Activated naive CD4-positive, alpha-beta T cell treated with anti-CD3 and anti-CD28 coated beads, Interleukin-2, amount 50 U/mL, for 16 hours (primary cell): ENCODE results near the gene IGFBPL1.
"Not testable (repeated sequence)": the region's sequence is repeated elsewhere in the genome, so short reads cannot be mapped to it uniquely, and the experiment has no call there.

ENCODE experiments used
- DNase-seq: peaks from one replicate; pipeline ENCODE4 v3.0.0-alpha.2; 2020

IGFBPL1 gene

GRCh38 chr9:38423973-38424843, at the start of gene IGFBPL1:
Gene IGFBPL1 (minus strand): TSS chr9:38424454. CDS start chr9:38424424, 30 bp downstream.
- DNase-seq = no peak

- DNase-seq = not testable (repeated sequence)
Observed at GRCh38 chr9:38472583-38473249, 48.5 kb upstream of the IGFBPL1 start.

DNA sequence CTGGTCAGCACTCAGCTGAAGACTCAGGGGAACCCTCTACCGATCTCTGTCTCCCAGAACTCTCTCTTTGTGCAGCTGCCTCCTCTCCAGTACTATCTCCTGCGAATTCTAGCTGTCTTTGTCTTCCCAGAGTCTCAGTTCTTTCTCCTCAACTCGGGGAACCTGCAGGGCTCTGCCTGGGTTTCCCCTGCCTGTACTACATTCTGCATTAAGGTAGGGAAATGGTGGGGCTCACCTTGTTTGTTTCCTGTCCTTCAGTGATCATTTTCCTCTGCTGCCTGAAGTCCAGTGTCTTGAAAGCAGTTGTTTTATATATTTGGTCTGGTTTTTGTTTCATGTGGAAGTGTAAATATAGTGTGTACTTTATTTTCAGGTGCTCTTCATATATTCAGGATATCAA, 43.1 kb upstream of the IGFBPL1 start:
- no peak for DNase-seq

DNA sequence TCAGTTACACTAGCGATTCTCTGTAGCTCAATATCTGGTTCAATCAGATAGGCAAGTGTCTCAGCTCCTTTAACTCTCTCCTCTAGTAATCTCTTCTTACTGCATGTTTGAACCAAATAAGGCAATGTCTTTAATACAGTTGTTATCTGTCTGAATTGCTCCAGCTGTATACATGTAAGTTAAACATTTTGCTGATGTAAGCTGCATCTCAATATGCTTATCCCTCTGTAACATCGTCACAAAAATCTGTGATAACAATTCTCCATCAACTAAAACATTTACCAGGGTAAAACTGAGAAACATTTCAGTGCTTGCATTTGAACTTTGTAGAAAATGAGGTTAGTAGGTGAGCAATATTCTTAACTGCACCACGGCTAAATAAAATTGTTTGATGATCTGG, 29.6 kb upstream of the IGFBPL1 start:
- DNase-seq = no peak

DNA sequence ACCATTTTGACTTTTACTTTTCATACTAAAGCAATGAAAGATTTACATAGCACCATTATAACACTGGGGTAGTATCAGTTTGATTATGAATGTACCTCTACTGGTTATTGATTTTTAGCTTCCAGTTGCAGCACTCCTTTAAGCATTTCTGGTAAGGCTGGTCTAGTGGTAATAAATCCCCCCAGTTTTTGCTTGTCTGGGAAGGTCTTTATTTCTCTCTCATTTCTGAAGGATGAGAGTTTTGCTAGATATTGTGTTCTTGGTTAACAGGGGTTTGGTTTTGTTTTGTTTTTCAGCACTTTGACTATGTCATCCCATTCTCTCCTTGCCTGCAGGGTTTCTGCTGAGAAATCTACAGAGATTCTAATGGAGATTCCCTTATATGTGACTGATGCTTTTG, 26.9 kb upstream of the IGFBPL1 start:
- no peak for DNase-seq

DNA sequence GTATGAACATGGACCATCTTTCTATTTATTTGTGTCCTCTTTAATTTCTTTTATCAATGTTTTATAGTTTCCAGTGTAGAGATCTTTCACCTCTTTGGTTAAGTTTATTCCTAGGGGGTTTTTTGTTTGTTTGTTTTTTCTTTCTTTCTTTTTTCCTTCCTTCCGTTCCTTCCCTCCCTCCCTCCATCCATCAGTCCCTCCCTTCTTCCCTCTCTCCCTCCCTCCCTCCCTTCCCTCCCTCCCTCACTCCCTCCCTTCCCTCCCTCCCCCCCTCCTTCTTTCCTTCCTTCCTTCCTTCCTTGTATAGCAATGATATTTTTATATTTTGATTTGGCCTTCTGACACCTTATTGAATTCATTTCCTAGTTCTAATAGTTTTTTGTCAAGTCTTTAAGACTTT, 23.4 kb upstream of the IGFBPL1 start:
- DNase-seq = no peak

DNA sequence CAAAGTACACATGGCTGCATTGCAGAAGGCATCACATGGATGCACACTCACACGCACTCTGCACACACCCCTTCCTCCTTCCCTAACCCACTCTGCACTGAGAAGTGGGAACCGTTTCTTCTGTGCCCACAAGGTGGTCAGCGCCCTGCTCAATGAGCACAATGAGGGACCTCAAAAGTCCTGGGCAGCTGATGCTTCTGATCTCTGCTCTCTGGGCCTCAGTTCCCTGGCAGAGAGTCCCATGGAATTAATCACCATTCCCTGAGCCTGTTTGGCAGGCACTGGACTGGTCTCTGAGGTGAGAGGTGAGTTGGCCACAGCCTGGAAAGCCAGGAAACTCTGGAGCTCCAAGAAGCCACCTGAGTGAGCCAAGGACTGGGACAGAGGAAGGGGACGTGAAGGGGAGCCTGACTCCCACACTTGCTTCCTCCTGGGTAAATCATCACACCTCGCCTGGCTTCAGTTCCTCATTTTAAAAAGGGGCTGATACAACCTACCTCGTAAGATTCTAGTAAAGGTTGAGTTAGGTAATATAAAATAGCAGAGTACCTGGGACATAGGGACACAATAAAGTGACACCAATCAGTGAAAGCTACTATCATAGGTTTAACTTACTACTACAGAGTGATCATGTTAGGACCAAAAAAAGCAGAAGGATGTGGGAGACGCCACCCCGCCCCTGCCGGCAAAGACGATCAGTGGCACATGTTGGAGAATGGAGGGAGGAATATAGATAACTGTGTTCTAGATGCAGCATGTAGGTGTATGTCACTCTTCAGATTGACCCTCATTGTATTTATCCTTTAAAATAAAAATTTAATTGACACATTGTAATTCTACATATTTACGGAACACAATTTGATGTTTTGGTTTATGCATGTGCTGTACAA, 21.1 kb upstream of the IGFBPL1 start:
- DNase-seq = no peak

DNA sequence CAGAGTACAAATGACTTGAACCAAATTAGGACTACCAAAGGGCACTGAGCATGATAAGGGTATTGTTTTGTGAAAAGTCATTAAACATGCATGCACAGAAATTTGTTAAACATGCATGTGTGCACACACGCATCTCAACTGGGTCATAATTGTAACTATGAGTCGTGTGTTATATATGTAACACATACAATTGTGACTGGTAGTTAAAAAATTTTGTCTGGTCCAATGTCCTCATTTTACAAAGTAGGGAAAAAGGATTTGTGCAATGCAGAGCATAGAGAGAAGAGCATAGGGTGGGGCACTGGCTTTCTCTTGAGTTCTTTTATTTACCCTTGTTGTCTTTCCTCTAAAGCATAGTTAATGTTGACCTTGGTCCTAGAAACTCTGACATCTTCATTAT, 19.3 kb upstream of the IGFBPL1 start:
- no peak for DNase-seq

DNA sequence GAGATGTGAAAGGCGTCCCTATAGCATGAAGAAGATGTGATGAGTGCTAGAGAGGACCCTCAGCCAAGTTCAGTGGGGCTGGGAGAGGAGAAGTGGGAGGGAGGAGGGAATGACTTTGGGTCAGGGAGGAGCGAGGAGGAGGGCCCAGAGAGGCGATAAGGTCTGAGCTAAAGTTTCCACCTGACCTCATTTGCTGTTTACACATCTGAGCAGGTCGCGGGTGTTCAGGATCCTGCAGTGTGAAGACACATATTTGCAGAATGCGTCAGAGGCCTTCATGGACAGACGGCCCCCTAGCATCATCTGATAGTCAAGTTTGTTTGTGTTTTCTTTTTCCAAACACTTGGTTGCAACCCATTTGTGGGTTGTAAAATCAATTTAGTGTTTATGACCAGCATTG, 18.9 kb upstream of the IGFBPL1 start:
- no peak for DNase-seq

DNA sequence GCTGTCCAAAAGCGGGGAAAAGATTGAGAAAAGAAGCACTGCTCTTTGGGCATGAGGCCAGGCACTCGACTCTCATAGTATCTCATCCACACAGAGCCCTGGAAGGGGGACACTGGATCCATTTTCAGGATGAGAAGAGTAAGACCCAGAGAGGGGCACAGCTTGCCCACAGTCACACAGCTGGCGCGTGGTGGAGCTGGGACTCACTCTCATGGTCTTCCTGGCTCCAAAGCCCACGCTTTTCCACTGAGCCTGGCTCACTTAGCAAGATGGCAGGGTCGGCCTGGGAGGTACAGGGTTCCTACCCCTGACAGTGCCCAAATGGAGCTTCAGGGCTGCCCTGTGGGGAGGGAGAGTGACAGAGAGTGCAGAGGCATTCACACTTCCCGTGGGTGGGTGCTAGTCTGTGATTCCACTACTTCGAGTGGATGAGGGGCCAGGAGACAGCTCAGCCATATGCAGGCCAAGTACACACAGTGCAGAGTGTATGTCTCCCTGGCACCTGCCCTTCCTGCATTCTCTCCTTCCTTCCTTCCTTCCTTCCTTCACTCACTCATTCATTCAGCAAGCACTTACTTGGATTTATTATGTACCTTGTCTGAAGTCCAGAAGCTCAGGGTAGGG, 18.3 kb upstream of the IGFBPL1 start:
- DNase-seq = no peak

DNA sequence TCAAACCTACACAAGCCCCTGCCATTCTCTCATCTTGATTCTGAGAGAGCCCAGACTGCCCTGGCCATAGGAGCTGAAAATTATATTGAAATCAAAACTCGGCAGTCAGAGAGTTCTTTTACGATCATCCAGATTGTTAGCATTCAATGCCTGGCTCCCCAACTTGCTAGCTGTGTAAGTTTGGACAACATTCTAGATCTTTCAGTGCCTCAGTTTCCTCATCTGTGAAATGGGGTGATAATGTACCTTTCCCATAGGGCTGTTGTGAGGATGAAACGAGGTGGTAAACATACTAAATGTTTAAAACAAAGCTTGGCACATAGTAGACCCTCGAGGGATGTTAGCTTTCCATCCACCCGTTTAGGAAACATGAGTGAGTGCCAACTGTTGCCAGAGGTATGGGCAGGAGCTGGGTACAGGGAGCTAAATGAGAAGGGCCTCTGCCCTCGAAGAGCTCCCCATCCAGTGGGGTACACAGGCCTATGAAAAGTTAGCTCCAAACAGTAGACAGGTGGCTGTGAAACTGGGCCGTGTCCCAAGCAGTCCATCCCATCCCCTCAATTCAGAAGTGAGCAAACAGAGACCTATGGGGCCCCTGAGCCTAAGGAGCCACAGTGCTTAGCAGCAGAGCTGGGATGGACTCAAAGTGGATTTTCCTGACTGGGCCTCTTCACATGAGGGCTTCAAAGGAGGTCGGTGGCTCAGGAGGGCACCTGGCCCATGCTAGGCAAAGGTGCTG, 17.3 kb upstream of the IGFBPL1 start:
- DNase-seq = no peak

DNA sequence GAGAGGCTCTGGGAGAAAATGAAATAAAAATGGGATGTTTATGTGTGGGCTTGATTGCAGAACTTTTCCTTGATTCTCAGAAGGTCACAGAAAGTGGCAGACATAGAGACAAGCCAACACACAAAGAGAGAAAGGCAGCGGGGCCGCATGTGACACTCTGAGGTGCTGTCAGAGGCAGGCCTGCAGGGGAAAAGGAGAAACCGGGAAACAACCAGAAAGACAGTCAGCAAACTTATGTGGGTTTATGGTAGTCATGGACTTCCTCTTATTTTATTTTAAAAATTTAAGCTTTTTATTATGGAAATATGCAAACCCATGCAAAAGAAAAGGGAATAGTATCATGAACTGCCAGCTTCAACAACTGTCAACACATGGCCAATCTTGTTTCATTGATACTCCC, 16.3 kb upstream of the IGFBPL1 start:
- DNase-seq = no peak

DNA sequence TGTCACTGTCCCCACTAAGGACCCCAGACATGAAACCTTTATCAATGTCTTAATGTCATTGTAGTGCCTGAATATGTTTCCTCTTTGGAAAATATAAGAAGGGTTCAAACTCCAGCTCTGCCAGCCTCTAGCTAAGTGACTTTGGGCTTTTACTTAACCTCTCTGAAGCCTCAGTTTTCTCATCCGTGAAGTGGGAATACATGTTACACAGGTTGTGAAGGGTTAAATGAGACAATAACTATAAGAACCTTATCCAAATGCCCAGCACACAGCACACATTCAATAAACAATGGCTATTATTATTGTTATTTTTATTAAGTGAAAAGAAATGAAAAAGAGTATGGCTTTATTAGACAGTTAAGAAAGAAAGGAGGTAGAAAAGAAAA, 15.7 kb upstream of the IGFBPL1 start:
- no peak for DNase-seq

GRCh38 chr9:38439291-38439915, 15.1 kb upstream of the IGFBPL1 start:
- DNase-seq = no peak

DNA sequence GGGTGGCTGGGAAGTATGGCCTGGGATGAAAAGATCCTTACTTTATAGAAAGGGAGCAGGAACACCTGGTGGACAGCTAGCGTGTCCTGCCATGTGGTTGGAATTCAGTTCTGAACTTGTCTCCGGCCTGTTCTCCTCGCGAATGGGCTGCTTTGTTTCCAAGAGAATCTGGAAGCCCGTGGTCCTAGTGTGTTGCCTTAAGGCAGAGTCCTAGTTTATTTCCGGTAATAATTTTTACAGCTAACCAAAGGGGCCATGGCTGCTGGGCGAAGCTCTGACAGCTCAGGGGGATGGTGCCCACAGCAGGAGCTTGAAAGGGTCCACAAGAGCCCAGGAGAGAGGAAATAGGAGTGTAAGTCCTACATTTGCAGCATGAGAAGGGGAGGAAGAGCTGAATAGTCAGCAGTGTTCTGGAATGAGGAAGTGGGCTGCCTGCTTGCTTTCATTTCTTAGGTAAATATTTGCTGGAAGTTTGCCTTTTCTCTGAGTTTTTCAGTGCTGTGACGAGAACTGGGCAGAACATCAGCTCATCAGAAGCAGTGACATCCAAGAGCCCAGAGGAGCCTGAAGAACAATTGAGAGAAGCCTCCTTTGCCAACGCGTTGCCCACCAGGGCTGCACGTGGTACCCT, 13.1 kb upstream of the IGFBPL1 start:
- no peak for DNase-seq

DNA sequence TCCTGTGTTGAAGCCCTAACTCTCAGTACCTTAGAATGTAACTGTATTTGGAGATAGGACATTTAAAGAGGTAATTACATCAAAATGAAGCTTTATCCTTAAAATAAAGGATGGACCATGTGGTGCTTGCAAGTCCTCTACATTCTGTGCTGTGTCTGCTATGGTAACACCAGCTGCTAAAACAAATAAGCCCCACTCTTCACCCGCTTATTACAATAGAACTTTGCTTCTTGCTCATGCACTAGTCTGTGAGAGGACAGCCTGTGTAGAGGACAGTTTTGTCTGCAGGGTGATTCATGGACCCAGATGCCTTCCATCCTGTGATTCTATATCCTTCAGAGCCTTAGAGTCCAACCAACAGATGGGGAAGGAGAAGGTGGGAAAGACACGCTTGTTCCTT, 12.5 kb upstream of the IGFBPL1 start:
- no peak for DNase-seq

GRCh38 chr9:38435521-38435920, 11.3 kb upstream of the IGFBPL1 start:
- no peak for DNase-seq

GRCh38 chr9:38434853-38435252, 10.6 kb upstream of the IGFBPL1 start:
- no peak for DNase-seq

DNA sequence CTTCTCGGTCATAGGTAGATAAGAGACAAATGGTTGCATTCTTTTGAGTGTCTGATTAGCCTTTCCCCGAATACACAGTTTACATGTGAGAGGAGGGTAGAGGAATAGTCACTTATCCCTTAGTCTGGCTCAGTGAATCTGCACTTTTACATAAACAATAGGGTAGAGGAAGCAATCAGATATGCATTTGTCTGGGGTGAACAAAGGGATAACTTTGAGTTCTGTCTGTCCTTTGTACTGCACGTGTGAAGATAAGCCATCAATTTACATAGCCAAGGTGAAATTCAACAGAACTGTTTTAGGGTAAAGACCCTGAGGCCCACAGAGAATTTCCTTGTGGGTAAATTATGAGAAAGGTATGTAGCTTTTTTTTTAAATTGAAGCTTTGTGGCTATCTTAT, 10.1 kb upstream of the IGFBPL1 start:
- no peak for DNase-seq

GRCh38 chr9:38432922-38433510, 8.8 kb upstream of the IGFBPL1 start:
- no peak for DNase-seq

DNA sequence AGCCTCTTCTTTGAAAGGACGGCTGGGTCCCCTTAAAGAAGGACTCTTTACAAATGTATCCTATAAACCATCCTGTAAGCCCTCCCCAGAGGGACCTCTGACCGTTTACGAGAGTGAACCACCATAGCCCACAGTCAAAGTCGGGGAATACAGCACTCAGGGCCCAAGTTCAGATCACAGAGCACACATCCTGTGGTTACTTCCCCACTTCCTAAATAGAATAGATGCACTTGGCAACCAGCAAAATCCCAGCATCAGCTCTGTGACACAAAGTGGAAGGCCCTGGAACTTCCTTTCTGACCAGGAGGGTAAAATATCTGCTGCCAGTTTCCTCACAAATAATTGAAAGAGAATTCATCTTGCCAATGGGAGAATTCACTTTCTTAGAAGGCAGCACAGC, 6.9 kb upstream of the IGFBPL1 start:
- no peak for DNase-seq
